Measurements from ENCODE around the gene UBN1.

The UBN1 gene

DNA sequence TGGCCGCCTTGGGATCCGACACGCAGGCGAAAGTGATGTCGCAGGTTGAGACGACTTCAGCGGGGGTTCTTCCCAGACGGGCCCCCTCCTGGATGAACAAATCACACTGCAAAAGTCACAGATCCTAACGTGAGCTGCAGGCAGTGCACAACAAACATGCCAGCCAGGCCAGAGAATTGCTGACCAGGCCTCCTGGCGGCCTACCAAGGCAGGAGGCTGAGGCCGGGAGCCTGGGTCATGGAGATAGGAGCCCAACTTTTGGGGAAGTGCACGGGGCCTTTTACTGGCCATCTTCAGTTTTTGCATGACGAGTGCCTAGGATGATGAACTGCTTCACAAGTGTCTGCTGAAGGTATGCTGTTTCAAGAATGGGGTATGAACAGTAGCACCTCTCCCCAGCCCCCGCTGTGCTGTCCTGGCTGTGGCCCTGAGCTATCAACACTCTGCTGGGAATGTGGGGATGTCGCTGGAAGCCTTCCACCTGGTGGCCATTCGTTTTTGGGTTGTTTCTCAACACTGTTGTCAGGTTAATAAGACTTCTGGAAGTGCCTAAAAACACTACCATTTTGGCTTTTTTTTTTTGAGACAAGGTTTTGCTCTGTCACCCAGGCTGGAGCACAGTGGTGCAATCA lies 32.6 kb upstream of the UBN1 start:
- no peak for DNase-seq (ENCODE audit: low spot score)

DNA sequence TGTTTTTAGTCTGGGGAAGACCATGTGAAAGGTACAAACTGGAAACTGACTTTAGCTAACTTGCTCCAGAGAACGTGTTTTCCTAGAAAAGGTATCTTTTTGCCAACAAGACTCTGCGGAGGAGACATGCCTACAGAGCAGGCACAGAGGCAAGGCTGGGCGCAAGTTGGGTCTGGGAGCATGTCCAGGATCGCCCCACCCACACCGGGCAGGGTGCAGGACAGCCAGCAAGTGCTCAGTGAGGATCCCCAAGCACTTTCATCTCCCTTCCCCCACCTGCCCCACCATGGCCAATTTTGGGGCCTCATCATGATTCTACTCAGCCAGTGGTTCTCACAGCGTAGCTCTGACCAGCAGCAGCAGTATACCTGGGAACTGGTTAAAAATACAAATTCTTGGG lies 26.6 kb upstream of the UBN1 start:
- DNase-seq (ENCODE audit: low spot score) = no peak

DNA sequence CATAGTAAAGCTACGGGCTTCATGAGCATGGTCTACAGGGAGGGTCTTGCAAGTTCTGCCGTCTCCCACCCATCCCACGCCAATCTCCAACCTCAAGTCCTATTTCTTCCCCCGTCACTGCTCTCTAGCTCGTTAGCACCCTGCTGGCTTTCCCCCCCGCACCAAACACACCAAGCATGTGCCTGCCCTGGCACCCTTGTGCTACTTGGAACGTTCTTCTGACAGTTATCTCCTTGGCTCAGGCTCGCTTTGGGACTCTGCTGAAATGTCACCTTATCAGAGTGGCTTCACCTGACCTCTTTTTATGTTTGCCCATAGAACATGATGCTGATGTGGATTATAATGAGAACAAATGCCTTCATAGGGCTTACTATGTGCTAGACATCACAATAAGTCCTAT lies 22.1 kb upstream of the UBN1 start:
- DNase-seq (ENCODE audit: low spot score) = no peak

DNA sequence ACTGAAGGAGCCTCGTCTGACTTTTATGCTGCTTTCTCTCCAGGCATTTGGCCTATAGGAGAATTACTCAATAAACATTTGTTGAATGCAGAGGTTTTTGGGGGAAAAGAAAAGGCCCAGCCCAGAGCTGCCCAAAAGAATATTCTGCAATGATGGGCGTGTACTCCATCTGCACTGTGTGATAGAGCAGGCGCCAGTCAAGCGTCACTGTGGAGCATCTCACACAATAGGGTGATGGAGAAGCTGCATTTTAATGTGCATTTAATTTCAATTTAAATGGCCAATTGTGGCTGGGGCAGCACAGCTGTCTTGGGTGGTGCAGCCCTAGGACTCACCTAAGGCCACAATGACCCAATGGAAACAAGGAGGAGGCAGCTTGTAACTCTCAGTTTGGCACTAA lies 20.8 kb upstream of the UBN1 start:
- no peak for DNase-seq (ENCODE audit: low spot score)

DNA sequence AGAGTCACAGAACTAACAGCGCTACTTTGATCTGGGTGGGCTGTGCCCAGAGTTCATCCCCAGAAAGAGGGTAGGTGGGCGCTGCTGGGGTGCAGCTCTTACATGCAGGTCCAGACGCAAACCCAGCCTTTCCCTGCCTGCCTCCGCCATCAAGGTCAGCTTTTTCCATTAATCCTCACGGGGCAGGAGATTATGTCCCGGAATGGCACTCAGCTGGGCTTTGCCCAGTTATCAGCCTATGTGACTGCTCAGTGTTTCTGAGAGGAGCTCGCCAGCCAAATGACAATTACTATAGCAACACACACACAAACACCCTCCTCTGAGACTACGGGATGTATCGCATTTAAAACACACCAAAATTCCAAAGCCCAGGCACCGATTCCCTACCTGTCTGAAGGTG lies 20.3 kb upstream of the UBN1 start:
- DNase-seq (ENCODE audit: low spot score) = no peak

DNA sequence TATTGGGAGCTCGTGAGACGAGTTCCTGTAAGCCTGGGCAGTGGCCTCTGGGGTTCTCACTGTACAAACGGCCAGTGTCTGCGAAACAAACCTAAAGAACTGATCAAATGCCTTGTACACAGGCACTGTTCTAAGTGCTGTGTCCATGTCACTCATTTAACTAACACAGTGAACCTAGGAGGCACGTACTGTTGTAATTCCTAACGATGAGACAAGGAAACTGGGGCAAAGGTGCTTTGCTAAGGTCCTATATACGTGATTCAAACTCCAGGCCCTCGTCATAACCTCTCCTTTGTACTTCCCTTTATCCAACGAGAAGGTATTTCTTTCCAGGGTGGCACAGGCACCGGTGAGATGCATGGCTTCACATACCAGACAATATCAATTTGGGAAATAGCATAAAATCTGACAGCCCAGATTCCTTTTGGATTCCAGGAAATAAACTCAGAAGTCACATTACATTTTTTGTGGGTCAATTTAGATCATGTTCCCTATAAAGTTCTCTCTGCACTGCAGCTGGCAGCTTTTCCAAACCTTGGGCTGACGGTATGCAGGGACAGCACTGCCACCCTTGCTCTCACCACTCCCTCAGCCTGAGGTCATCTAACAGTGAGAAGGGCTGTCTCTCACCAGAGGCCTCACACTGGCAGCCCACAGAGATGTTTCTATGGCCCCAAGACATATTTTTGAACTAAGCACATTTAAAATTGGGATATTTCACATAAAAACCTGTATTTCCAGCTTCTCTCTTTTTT lies 18.5 kb upstream of the UBN1 start:
- DNase-seq (ENCODE audit: low spot score) = no peak

DNA sequence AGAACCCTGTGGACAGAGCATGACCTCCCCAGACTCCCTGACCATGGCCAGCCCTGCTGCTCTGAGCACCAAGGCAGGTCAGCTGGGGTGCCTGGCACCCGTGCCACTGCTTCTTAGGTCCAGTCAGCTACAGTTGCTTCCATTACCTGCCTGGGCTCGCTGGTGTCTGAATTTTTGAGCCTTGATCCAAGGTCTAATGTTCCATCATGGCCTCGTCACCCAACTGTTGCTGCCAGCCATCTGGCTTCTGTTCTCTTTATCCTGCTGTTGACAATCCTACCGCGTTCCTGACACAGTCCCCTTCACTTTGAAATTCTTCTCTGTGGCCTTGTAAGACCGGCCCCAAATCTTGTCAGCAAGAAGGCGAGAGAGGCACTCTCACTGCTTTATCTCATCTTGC lies 16.9 kb upstream of the UBN1 start:
- no peak for DNase-seq (ENCODE audit: low spot score)

DNA sequence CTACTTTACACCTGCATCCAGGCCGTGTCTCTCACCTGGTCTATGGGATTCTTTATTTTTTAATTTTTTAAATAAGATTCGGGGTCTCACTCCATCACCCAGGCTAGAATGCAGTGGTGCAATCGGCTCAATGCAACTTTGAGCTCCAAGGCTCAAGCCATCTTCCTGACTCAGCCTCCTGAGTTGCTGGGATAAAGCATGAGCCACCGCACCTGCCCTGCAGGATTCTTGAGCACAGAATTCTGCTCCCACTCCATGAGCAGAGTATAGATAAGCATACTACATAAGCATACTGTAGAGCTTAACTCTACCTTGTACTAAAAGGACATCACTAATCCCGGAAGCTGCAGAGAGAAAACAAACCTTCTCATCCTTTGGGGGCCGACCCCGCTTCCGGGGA lies 15.7 kb upstream of the UBN1 start:
- DNase-seq (ENCODE audit: low spot score) = no peak

DNA sequence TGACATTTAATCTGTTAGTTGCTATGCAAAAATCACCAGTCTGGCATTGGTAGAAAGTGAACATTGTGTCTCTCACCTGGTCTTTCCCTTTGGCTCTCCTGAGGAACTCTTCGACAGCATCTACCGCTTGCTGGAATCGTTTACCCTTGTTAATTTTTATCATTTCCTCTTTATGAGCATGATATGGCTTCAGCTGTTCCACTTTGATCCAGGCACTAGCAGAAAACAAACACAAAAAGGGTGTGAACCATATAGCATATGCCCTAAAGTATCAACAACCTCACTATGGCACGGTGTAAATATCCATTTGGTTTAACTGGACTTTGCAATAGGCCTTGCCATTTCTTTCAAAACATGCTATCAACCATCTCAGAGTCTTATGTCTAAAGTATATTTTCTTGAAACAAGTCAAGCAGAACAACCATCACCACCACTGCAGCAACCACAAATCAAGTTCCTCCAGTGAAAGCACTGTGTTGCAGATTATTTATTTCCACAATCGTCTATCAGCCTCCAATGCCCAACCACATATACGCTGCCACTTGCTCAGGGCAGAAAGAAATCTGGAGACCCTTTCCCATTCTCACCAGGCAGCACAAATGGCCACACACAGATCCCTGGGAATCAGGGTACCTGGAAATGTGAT lies 14.5 kb upstream of the UBN1 start:
- DNase-seq (ENCODE audit: low spot score) = no peak

DNA sequence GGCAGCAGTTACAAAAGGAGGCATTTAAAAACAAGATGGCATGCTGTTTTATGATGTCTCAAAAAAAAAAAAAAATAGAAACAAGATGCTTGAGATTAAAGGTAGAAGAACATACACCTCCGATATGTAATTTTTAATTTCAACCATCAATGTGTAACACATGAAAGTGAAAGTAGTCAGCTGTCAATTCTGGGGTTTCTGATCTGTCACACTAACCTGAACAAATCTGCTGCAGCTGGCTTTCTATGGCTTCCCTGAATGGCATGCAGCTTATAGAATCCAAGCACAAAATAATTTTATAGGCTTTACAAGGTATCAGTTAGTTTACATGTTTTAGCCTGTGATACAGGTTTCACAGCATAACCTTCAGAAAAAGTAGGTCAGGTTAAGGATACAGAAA lies 13.7 kb upstream of the UBN1 start:
- DNase-seq (ENCODE audit: low spot score) = no peak

DNA sequence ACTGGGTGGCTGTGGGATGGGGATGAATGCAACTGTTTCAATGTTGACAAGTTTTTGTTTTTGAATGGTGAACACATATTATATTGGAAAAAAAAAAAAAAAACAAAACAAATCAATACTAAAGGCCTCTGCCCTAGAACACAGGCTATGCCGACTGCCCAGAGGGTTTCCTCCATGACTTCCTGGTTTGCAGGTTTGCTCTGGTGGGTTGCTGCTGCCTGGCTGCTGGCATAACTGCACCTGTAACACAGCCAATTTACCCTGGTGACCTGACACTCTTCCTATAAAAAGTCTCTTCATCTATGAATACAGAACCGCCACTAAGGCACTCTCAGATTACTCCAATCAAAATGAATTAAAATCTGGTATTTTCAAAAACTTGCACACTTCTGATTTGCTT lies 10.6 kb upstream of the UBN1 start:
- DNase-seq (ENCODE audit: low spot score) = no peak

DNA sequence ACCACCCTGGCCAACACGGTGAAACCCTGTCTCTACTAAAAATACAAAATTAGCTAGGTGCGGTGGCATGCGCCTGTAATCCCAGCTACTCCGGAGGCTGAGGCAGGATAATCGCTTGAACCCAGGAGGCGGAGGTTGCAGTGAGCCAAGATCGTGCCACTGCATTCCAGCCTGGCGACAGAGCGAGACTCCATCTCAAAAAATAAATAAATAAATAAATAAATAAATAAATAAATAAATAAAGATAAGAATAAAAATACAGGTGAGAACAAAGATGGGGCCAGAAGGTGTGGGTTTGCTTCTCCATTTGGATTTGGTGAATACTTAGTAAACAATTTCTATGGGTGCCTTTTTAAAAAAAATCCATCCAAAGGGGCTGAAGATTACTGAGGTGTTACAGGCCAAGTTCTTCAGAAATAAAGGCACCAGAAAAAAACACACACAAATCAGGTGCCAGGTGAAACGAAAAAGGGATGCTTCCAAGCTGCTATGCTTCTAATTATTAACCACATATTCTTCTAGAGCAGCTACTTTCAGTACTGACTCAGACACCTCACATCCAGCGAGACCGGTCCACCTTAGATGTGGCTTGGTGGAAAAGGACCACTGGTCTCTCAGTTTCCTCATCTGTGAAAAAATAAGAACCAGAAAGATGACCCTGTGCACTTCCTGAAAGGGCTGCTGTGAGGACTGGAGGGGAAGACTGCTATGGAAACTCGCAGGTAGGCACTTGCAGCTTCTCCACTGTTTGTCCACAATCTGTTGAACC lies 9.4 kb upstream of the UBN1 start:
- DNase-seq (ENCODE audit: low spot score) = no peak

DNA sequence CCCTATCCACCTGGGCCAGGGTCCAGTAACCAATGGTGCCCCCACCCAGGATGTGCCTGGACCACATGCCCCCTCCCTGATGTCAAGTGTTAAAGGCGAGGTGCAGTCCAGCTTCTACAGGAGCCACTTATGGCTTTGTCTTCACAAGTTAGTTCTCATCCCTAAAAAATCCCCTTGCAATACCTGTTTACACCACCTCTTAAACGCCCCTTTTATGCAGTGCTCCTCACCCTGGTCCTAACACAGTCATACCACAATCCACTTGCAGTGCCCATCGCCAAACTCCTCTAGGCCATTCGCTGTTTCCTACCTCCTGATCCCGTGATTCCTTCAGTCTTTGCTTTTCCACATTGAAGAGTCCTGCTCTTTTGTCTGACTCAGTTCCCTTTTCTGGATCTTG lies 7.3 kb upstream of the UBN1 start:
- no peak for DNase-seq (ENCODE audit: low spot score)

DNA sequence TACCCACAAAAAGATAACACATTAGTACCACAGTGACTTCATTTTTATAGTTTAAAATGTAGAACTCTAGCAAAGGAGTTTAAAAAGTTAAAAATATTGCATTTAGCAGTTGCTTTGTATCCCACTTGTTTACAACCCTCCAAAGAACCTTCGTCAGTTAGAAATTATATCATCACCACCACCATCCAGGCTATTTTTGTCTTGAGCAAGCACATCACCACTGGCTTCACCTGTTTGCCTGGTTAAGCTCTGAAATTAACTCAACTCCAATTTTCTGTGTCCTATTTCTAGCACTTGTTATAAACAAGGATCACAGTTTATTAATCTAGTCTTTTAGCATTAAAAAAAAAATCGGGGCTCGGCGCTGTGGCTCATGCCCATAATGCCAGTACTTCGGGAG lies 6.3 kb upstream of the UBN1 start:
- DNase-seq (ENCODE audit: low spot score) = no peak

DNA sequence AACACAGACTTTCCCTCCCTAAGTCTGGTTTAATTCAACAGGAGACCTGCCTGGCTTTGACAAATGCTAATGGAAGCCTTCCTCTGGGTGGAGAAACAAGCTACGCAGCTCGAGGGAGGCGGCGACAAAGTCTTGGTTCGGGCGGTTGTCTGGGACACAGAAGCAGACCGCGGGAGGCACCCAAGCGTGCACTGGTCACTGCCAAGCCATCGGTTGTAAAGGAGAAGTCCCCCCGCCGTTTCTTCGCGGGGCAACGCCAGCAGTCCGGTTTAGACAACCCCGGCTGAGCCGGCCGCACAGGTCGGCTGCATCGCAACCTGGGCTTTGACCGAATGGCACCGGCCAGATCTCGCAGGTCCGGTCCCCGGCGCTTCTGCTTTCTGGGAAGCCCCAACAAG lies 779 bp upstream of the UBN1 start:
- DNase-seq (ENCODE audit: low spot score) = peak; percentile 67

DNA sequence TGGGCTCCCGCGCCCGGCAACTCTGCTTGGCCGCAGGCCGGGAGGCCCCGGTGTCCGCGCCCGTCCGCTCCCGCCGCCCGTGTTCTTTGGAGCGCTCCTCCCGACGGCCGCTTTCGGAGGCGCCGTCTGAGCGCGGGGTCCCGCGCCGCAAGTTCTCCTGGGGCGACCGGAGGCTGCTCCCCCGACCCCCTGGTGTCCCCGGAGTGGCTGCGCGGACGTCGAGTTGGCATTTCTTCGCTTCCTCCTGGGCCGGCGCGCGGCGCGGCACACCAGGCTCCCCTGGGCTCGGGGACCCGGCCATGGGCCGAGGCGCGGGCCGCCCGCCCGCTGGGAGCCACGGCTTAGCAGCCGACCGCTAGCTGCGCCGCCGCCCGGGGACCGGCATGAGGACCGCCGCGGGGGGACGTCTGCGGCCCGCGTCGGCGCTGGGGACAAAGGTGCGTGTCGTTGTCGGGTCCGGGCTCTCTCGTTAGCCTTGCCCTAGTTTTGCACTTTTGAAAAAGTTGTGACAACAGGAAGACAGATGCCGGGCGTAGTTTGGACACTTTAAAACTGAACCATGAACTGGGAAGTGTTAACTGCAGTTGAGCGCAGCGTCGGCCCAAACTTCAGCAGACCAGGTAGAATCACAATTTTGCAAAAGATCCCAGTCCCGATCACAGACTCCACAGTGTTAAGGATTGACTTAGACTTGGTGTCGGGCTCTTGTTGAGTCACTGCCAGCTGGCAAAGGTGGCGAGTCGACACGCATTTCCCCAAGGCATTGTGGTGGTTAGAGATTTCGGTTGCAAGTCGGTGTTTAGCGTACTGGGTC lies 700 bp downstream of the UBN1 start:
- peak; percentile 52 for DNase-seq (ENCODE audit: low spot score)

DNA sequence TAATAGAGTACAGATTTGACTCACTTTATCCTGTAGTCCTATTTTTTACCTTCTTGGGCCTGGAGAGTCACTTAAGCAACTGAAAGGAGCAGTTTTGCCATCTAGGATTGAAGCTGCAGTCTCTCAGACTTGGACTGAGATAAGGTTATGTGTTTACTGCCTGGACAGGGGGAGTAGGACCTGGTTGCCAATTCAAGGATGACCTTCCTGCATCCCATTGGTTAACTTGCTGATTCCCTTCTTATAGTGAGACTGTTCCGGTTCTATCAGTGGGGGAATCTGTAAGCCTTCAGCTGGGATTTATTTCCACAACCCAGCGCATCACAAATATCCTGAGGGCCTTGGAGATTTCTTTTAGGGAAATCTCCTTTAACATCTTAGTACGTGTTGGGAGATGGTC lies 2.9 kb downstream of the UBN1 start:
- DNase-seq (ENCODE audit: low spot score) = no peak

DNA sequence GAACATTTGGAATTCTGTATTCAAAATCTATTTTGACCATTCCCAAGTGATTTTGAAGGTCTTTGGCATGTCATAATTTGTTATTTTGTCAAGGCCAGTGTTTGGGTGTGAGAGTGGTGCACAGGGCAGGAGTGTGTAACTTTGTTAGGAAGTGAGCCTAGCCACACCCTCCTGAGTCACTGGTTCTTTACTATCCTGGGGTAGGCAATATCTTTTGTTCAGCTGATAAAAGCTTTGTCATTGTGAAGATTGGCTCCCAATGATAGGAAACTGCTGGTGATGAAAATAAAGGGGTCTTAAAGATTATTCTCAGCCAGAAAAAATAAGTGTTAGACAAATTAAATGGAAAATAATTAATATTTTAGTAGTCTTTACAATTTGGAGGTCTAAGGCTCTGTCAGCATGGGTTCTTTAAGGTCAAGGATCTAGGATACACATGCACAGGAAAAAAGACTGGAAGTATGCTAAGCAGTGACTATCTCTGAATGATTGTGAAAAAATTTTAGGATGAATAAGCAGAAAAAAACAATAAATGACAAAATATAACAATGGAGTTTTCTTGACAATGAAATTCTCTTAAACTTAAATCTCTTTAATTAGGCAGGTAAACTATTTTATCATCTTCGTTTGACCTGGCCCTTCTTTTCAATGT lies 5.1 kb downstream of the UBN1 start:
- DNase-seq (ENCODE audit: low spot score) = peak; percentile 63

DNA sequence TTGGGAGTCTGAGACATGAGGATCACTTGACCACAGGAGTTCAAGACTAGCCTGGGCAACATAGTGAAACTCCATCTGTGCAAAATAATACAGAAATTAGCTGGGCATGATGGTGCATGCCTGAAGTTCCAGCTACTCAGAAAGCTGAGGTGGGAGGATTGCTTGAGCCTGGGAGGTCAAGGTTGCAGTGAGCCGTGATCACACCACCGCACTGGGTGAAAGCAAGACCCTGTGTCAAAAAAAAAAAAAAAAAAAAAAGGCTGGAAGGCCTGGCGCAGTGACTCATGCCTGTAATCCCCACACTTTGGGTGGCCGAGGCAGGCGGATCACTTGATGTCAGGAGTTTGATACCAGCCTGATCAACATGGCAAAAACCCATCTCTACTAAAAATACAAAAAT lies 8.1 kb downstream of the UBN1 start:
- DNase-seq (ENCODE audit: low spot score) = no peak

DNA sequence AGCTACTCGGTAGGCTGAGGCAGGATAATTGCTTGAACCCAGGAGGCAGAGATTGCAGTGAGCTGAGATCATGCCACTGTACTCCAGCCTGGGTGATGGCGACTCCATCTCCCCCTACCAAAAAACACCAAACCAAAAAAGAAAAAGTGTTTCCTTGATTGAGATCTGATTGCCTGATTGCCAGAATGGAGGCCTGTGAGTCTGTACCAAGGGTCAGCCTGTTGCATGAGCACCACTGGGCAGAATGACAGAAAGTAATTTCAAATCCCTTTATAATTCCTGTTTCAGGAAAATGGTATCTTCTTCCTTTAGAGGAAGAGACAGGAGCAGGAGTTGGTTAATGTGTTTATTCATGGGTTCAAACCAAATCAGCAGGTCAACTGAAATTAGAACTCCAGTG lies 8.5 kb downstream of the UBN1 start:
- no peak for DNase-seq (ENCODE audit: low spot score)

DNA sequence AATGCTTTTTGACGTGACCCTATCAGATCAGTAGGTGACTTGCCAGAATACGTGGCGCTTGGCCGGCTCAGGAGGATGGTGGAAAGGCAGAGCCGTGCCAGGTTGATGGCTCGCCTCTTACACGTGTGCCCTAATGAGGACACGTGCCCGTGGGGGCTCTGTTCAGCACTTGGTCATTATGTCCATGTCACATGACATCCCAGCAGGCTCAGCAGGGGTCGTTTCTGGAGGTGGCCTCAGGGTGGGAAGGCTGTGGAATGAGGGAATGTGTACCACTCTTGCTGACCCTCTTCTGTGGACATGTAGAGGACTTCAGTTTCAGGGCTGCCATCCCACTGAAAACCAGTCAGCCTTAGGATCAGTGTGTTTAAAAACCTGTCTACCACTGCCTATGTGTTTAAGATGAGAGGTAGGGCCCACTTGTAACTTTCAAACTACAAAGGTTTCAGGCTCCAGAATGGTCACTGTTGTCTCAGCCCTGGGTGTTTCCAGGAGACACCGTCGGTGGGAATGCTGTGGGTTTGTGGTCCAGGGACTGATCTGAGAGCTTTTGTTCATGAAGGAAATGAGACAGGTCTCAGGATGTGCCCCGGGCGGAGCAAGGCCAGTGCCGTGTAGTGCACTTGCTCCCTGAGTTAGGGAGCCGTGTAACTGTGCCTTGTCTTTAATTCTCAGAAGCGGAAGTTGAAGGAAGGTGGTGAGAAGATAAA lies 12.1 kb downstream of the UBN1 start:
- DNase-seq (ENCODE audit: low spot score) = peak; percentile 2

All from AG20443 (cell line).